Measurements from ENCODE around the gene RPL27A.
"Not testable (repeated sequence)": the region's sequence is repeated elsewhere in the genome, so short reads cannot be mapped to it uniquely, and the experiment has no call there.

RPL27A gene

GRCh38 chr11:8682303-8683114, at the start of gene RPL27A, which contains the start of gene TRIM66:
TSS of gene RPL27A (plus strand) at chr11:8682792. CDS start at chr11:8682814, 22 bp downstream.
TSS of gene TRIM66 (minus strand) at chr11:8682665. CDS start at chr11:8672274, 10,391 bp downstream.
- DNase-seq = peak; percentile 26

DNA sequence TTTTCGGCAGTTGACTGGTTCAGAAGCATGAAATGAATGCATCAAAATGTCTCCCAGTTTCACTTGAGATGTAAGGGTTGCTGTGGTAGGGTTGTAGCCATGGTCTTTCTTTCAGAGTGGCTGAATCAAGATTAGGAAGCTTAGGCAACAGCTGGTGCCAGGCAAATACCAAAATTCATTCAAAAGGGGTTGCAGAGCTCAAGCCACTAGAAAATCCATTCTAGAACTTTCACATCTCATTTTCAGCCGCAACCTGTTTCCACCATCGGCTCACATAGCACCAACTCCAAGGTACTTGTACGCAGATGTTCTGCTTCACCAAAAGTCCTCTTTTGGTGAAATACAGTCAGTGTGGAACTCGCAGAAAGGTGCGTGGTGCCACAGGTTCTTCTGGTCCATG, 48.1 kb upstream of the RPL27A start:
- DNase-seq = no peak

GRCh38 chr11:8636127-8636526, 46.5 kb upstream of the RPL27A start:
- no peak for DNase-seq

DNA sequence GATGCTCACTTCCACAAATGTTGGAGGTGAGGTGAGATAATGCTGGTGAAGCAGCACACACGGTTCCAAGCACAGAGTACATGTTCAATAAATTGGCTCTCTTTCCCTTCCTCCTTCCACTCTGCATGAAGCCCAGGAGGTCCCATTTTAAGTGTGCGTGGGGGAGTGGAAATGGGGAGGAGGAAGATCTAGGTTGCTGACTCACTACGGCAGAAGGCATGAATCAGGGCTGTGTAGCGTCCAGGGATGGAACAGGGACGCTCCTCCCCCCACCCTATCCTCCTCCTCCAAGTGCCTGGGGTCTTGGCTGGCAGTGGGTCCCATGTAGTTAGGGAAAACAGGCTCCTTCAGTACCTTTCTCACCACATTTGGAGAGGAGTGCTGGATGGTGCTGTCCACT, 44.3 kb upstream of the RPL27A start:
- DNase-seq = no peak

GRCh38 chr11:8639655-8640054, 42.9 kb upstream of the RPL27A start:
- no peak for DNase-seq

DNA sequence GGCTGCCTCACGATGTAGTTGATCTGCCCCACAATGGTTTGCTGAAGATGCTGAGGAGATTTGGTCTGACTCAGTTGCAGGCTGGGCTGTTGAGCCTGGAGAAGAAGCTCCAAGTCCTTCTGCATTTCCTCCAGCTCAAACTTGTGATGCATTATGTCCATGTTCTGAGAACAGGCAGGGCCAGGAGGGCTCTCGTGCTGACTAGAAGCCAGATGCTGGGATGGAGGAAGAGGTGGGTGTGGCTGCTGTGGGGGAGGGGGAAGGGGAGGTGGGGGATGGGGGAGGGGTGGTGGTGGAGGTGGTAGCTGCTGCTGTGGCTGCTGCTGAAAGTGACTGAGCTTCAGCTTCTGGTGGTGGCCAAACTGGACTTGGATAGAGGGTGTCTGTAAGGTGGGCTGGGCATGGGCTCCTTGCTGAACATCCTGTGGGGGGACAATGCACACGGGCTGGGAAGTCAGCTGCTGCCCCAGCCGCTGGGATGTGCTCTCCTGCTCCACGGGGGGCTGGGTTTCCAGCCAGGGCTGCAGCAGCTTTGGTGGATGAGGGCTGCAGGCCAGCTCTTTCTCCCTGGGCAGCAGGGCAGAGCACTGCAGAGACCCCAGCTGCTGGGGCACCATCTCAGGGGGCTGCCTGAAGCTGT, 42.2 kb upstream of the RPL27A start:
- no peak for DNase-seq

DNA sequence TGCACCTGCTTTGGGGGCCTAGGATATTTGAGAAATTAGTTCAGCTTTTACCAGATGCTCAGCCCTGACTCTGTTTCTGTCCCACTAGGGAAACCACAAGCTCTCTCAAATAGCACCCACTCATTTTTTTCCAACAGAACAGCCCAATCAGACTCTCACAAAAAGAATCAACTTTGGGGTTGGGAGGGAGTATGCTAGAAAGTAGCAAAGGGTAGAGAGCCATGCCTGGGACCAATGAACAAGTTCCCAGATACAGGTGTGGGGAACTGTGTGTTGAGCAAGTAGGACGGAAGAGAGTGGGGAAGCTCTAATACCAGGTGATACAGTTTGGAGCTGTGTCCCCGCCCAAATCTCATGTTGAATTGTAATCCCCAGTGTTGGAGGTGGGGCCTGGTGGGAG, 41.3 kb upstream of the RPL27A start:
- DNase-seq = no peak

- DNase-seq = no peak
These were observed 40.3 kb upstream of the RPL27A start for GRCh38 chr11:8642196-8642841.

DNA sequence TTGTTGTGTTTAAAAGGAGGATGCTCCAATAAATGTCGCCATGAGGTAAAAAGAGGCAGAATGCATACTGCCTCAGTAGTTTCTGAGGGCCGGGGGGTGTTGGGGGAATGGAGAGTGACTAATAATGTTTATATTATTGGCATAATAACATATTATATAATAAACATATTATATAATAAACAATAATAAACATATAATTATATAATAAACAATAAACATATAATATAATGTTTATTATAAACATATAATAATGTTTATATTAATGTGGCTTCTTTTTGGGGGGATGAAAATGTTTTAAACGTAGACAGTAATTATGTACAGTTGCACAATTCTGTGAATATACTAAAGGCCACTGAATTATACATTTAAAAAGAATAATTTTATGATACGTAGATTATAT, 35.7 kb upstream of the RPL27A start:
- DNase-seq = no peak

DNA sequence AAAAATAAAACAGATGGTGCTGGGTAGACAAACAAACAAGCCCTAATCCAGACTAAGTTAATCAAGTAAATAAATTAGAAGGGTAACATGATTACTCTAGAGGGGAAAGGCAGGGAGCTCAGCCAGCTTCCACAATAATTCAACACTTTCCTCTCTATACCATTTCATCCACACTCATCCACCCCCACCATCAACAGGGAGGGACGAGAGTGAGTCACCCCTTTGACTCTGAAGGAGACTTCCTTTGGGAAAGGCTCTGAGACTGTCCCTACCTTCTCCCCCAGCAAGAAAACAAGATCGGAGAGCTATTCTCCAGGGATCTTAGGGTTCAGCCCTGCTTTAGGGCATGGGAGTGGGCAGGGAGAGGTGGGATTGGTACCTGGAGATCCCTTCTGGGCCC, 33.2 kb upstream of the RPL27A start:
- DNase-seq = no peak

- DNase-seq = no peak
These were observed 32.1 kb upstream of the RPL27A start for GRCh38 chr11:8650401-8650990.

DNA sequence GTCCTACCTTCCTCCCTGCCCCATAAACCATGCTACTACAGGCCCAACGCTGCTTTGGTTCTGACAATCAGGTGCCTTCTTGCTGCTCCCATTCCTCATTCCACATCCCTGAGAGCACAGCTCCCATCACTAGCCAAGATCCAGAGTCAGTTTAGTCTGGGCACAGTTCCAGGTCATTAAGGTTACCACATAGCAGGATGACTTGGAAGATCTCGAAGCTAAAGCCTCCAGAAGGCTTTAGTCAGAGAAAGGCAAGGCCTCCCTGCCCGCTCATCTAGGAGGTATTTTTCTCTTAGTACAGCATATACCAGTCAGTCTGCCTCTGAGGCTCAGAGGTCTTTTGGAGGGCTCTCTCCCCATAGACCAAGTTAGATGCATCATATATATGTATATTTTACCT, 30.5 kb upstream of the RPL27A start:
- DNase-seq = no peak

GRCh38 chr11:8654503-8654902, 28.1 kb upstream of the RPL27A start:
- no peak for DNase-seq

DNA sequence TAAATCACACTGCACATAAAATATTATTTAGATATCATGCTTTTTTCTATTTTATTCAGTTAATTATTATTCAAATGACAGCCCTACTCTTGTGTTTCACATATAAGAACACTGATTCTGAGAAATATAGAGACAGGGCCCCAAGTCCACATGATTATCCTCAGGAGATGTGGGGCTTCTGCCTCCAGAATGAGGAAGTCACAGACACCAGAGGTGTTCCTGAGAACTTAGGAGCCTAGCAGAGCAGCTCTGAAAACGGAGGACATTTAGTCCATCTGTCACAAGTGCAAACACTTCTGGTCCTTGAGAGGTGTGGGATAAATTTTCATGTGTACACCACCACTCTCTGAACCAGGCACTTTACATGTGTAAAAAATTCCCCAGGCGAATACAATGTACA, 26.3 kb upstream of the RPL27A start:
- no peak for DNase-seq

DNA sequence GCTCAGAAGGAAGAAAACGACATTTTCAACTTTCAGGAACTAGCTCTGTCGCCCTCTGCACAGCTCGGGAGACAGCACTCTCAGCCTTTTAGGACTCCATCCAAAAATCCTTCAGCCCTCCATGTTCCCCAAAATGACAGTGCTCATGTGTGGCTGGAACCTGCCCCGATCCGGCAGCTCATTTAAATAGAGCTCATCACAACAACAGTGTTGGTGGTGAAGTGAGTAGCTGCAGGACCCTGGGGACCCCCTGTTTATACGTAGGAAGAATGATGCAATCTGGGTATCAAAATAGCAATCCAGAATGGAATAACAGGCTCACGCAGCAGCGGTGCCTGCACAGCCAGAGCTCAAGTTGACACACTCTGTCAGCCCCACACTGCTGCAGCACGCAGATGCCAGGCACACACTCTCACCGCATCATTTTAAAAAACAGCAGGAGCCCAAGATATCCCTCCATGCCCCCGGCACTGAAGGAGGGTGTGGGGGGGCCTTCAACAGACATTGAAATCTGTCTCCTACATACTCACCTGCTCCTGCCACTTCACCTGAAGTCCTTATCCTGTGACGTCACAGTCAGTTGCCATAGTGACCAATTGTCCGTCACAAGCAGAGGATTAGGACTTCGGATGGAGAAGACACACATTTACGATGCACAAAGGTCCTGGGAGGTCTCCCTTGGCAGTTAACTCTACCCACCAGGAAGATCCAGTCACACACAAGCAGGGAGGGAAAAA, 24.1 kb upstream of the RPL27A start:
- DNase-seq = no peak

DNA sequence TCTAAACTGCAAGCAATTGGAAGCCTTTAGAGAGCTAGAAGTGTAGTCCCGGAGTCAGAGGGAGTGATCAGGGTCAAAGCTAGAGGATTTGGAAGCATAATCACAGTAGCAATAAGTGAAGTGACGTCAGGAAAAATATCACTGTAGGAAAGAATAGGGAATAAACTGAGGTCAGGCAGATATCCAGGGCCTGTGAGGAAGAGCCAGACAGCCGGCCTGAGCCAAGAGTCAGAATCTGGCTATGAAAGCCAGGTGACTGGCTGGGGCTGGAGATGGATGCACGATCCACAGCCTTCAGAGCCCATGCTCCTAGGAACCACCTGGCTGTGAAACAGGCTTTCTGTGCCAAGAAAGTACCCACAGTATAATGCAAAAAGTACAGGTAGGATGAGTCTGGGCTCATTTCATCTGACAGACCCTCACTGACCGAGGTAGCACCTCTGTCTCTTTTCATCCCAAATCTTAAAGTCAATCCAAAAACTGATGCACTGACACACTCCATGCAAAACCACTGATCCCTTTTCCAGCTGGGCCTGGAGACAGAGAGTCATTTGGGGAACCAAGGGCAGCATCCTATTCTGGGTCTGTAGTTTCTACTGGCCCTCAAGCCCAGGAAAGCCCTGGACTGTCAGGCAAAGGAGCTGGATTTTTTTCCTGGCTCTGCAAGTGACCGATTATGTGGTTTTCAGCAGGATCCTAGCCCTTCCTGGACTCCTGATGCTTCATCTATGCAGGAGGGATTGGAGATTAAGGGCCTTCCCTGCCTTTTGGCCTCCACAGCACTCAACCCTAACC, 21.4 kb upstream of the RPL27A start:
- DNase-seq = no peak

DNA sequence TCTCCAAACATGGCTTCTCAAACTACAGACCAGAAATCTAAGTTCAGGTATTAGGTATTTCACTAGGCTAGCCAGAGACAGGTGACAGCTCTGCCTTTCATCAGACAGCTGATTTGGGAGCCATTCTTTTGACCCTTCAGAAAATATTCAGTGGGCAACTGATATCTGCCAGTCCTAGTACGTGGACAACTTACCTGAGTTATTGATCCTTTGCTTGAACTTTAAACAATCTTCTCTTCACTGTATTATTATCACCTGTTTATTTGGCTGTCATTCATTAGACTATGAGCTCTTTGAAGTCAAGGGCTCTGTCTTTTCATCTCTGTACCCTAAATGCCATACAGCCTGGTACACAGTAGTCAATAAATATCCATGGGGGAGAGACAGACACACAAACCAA, 17.4 kb upstream of the RPL27A start:
- DNase-seq = no peak

DNA sequence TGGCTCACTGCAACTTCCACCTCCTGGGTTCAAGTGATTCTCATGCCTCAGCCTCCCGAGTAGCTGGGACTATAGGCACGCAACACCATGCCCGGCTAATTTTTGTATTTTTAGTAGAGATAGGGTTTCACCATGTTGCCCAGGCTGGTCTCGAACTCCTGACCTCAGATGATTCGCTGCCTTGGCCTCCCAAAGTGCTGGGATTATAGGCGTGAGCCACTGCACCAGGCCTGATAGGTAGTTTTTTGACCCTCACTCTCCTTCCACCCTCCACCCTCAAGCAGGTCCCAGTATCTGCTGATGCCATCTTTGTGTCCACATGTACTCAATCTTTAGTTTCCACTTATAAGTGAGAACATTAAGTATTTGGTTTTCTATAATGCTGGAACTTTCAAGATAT, 12.5 kb upstream of the RPL27A start:
- not testable (repeated sequence) for DNase-seq

DNA sequence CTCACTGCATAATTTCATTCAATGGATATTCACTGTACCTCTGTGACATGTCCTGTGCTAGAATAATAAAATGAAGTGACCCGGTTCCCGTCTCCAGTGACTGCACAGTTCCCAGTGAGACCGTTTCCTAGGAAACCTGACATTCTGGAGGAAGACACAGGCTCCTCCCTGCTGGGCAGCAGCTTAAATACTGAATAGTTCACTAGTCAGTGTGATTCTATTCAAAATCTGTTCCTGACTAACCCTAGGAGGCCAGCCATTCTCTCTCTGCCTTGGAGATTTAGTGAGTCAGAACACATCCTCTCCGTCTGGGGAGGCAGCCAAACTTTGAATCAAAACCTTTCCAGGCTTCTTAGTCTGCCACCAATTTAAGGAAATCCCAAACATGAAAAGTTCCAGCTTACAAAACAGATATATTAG, 11.4 kb upstream of the RPL27A start:
- no peak for DNase-seq

DNA sequence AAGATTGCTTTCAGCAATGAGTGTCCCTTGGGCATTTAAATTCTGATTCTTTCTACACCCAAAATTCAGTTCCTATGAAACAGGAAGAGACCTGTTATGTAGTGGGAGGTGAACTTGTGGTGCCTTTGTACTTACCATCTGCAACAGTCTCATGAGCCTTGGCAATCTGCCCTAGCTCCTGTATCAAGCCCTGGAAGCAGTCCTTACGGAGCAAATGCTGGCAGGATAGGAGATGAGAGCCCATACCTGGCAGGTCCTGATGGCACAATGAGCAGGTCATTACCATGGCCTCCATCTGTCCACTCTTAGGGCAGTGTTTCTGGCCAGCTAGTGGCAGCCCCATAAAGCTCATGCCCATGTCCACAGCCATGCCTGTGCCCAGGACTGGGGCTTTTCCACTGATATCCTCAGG, 10.9 kb upstream of the RPL27A start:
- DNase-seq = no peak

DNA sequence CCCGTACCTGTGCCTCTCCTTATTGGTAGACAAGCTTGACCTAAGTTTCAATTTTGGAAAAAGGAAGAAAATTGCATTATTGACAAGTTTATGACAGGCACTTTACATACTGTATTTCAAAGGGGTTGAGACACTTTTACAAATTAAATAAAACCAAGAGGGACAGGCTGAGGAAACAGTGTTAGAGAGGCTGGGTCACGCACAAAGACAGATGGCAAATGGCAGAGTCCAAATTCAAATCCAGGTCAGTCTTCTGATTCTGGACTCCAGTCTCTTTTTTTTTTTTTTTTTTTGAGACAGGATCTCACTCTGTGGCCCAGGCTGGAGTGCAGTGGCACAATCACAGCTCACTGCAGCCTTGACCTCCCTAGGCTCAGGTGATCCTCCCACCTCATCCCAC, 10.2 kb upstream of the RPL27A start:
- no peak for DNase-seq

DNA sequence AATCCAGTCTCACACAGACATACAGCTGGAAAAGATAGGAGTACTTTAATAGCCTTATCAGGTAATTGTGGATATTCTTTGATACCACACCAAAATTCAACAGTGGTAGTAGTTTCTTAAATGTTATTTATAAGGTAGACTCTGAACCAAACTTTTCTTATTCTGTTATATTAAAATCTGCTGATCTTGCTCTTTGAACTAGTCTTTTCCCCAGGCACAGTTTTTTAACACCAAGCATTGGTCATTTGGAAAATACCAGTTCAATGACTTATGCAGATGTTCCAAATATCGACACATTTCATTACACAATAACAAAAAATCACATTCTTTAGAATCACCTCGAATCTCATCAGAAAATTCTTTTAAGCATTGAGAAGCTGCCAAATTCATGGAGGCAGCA, 7.7 kb upstream of the RPL27A start:
- no peak for DNase-seq

Data from cortex of kidney (tissue), 1 donor.